Measurements from ENCODE around the gene NISCH. TPM values are rescaled to one million over a fixed set of nuclear protein-coding genes. Genes with fewer than 3 reads are reported as not detected.

Gene NISCH
- total RNA-seq (2022; extraction: Qiagen RNA extraction) = 10.0 to 15.4 TPM (median 15.0 TPM) in 5 replicates

DNA sequence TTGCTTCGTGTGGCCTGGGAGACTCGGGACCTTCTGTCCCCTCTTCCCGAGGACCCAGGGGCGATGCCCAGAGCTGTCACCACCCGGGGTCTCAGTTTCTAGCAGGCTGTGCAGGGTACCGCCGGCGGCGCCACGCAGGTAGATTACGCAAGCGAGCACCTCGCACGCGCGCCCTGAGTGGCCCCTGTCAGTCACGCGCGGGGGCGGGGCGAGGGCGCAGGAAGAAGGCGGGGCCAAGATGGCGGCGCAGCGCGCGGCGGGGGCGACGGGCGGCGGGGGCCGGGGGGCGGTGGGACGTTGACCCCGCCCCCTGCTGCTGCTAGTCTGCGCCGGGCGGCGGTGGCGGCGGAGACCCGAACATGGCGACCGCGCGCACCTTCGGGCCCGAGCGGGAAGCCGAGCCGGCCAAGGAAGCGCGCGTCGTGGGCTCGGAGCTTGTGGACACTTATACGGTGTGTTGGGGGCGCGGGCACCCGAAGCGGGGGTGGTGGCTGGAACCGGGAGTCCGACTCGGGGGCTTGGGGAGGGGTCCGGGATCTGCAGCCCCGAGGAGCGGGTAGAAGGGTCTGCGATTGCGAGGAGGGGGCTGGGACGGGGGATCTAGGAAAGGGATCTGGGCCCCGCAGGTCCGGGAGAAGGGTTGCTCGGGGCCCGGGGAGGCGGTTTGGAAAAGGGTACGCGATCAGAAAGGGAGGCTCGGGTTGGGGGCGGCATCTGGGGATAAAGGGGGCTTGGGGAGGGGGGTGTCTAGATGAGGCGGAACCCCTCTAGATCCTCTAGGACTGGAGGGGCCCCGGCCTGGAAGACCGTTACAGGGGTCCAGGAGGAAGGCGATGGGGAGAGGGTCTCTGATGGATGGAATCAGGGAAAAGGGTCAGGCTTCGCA lies at the start of gene NISCH:
Gene NISCH (plus strand): TSS at position 322 of the 886 bp plus-strand sequence. CDS start 38 bp downstream, at position 360.

DNA sequence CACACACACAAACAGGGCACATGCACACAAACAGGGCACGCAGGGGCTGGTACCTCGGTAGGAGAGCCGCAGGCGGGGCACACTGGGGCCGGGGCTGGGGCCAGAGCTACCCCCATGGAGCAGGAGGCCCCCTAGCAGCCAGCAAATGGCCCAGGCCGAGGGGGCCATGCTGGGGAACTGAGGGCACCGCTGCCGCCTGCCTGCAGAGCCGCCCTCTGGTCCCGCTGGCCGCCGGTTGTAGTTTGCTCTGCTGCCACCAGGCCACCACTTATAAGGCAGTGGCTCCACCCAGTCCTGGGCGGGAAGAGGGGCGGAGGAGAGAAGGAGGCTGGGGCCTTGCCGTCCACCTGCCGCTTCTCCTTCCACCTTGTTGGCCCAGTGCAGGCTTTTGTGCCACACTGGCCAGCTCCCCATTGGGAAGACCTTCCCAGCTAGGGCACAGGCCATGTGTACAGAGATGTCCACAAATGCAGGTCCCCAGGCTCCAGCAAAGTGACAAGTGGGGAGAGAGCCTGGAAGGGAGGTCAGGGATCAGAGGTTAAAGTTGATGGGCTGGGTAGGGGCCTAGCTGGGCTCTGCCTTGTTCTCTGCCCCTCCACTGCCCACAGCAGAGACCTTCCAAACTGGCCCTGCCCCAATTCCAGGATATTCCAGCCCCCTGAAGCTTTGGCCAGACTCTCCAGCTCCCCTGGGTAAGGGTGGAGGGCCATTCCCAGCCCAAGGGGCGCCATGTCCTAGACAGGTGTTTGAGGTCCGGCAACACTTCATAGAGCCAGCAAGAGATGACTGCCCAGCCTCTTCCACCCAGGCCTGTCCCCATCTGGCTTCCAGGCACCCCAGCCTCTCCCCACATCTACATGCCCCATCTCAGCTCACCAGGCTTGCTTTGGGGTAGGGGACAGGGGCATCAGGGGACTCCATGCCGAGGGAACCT lies 10.3 kb upstream of the NISCH start, which contains the start of gene SEMA3G:
Gene SEMA3G (minus strand): TSS at position 244 of the 934 bp plus-strand sequence. CDS start 76 bp downstream, at position 168.

DNA sequence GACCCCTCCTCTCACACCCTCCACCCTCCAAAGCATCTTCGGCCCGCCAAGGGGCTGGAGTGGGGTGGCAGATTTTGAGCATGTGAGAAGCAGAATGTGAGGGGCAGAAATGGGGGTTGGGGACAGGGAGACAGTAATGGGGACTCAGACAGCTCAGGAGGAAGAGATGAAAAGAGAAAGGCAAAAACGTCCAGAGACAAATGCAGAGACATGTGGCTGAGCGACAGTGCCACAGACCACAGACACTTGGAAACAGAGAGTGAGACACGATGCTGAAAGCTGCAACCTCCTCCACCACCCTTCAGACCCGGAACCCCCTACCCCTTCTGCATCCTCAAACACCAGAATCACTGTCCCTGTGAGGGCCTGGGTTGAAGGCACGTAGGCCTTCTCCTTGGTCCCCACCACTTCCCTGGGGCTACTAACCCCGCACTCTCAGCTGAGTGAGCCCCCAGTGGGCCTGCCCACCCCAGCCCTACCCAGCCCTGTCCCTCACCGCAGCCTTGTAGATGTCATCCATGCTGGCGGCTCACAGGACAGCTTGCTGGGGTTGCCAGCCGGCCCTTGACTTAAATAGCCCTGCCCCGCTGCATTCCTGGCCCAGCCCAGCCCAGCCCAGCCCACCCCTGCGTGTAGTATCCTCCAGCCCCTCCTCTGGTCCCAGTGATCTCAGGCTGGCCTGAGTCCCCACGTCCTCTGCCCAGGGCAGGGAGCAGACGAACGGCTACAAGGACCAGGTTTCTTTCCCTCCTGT lies 1.7 kb upstream of the NISCH start, which contains the start of gene TNNC1:
Gene TNNC1 (minus strand): TSS at position 546 of the 754 bp plus-strand sequence. CDS start 26 bp downstream, at position 520.

DNA sequence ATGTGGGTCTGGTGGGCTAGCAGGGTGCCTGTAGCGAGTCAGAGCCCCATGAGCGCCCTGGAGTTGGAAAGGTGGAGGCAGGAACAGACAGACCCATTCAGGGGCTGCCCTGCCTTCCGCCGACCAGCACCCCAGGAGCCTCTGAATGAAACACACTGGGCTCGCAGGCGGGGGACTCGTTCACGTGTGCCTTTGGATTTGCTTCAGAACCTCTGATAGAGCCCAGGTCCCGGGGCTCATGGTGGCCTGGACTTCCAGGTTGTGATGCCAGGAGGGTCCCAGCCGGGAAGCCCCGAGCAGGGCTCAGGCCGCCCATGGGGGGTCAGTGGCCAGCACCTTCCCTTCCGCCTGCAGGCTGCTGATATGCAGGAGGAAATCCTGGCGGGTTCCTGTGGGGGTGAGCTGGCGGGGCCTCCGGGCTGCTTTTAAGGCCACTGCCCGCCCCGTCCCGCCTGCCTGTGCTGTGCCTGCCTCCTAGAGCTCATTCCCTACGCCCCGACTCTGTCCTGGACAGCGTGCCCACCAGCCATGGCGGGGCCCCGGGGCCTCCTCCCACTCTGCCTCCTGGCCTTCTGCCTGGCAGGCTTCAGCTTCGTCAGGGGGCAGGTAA lies 39.6 kb downstream of the NISCH start, which contains the start of gene STAB1:
Gene STAB1 (plus strand): TSS at position 453 of the 610 bp plus-strand sequence. CDS start 76 bp downstream, at position 529.

DNA sequence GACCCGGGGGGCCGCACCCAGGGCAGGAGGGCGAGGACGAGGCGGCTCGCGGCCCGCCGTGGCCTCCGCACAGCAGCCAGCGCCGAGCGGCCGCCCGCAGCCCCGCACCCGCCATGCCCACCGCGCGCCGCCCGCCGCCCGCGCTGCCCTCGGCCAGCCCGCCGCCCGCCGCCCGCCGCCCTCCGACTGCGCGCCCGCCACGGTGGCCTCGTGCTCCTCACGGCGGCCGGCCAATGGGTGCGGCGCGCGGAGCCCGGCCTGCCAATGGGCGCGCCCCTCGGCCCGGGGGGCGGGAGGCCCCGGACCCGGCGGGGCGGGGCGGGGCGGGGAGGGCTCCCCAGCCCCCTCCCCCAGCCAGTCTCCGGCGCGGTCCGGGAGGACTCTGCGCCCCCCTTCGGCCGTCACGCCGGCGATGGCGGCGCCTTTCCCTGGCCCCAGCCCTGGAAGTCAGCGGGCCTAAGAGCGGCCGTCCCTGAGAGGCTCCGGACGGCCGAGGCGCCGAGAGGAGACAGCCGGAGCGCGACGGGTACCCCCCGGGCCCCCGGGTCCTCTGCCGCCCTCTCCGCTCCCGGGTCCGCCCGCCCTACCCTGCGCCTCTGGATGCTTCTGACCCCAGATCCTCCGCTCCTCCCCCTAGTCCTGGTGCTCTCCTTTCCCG lies 78.3 kb downstream of the NISCH start, which contains the start of gene NT5DC2:
Gene NT5DC2 (minus strand): TSS at position 235 of the 658 bp plus-strand sequence. CDS start 120 bp downstream, at position 115.

DNA sequence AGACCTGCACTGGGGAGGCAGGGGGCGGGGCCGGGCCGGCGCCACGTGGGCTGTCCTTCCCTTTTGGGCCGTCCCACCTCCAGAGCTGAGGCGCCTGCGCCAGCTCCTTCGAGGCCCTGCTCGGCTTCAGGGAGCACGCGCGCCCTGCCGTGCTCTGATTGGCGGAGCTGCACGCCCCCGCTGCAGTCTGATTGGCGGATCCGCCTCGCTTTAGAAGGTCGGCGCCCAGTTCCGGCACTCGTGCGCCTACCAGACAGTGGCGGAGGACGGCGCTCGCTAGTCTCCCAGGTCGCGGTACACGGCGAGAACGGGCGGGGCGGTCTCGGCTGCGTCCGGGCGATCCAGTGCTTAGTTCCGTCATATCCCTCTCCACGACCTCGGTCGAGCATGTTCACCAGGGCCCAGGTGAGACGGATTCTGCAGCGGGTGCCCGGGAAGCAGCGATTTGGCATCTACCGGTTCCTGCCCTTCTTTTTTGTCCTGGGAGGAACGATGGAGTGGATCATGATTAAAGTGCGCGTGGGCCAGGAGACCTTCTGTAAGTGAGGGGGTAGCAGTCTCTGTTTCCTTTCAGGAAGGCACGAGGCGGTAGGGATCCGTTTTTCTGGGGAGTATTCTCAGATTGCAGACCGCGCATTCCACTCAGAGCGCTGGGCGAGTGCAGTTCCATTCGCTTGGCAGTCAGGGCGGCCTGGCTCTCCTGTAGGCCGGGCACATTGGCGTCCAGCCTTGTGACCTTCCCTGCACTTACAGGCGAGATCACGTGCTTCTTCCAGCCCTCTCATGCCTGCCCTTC lies 81.2 kb downstream of the NISCH start, which contains the start of gene UQCC5:
Gene UQCC5 (plus strand): TSS at position 237 of the 796 bp plus-strand sequence. CDS start 151 bp downstream, at position 388.

Other genes starting within 250 kb of the NISCH start
- 0.07 TPM in 1 of 5 replicates, not detected in the others for gene TLR9, start 230.0 kb upstream of the NISCH start, total RNA-seq (2022; extraction: Qiagen RNA extraction)
- gene TWF2, start 216.4 kb upstream of the NISCH start, total RNA-seq (2022; extraction: Qiagen RNA extraction) = 58.6 to 74.2 TPM (median 73.5 TPM) in 5 replicates
- gene PPM1M, start 209.8 kb upstream of the NISCH start, total RNA-seq (2022; extraction: Qiagen RNA extraction) = 4.0 to 4.9 TPM (median 4.5 TPM) in 5 replicates
- 45.3 to 53.7 TPM (median 50.9 TPM) in 5 replicates for gene WDR82, start 177.0 kb upstream of the NISCH start, total RNA-seq (2022; extraction: Qiagen RNA extraction)
- 2.9 to 4.9 TPM (median 4.6 TPM) in 5 replicates for gene GLYCTK, start 167.8 kb upstream of the NISCH start, total RNA-seq (2022; extraction: Qiagen RNA extraction)
- 0.66 to 0.92 TPM (median 0.81 TPM) in 5 replicates for gene DNAH1, start 139.3 kb upstream of the NISCH start, total RNA-seq (2022; extraction: Qiagen RNA extraction)
- gene BAP1, start 45.6 kb upstream of the NISCH start, total RNA-seq (2022; extraction: Qiagen RNA extraction) = 28.5 to 40.9 TPM (median 38.8 TPM) in 5 replicates
- 2.9 to 4.5 TPM (median 3.4 TPM) in 5 replicates for gene PHF7, start 44.9 kb upstream of the NISCH start, total RNA-seq (2022; extraction: Qiagen RNA extraction)
- gene SEMA3G, start 10.5 kb upstream of the NISCH start, total RNA-seq (2022; extraction: Qiagen RNA extraction) = 0.04 to 0.12 TPM (median 0.06 TPM) in 5 replicates
- 0.99 to 1.5 TPM (median 1.4 TPM) in 5 replicates for gene TNNC1, start 1.6 kb upstream of the NISCH start, total RNA-seq (2022; extraction: Qiagen RNA extraction)
- gene STAB1, start 39.7 kb downstream of the NISCH start, total RNA-seq (2022; extraction: Qiagen RNA extraction) = 0.05 to 0.16 TPM (median 0.08 TPM) in 3 of 5 replicates, not detected in the others
- gene NT5DC2, start 78.3 kb downstream of the NISCH start, total RNA-seq (2022; extraction: Qiagen RNA extraction) = 81.1 to 105 TPM (median 99.5 TPM) in 5 replicates
- gene UQCC5, start 81.0 kb downstream of the NISCH start, total RNA-seq (2022; extraction: Qiagen RNA extraction) = 58.0 to 69.5 TPM (median 61.0 TPM) in 5 replicates
- gene PBRM1, start 230.3 kb downstream of the NISCH start, total RNA-seq (2022; extraction: Qiagen RNA extraction) = 10.6 to 15.6 TPM (median 15.1 TPM) in 5 replicates
- gene GNL3, start 230.4 kb downstream of the NISCH start, total RNA-seq (2022; extraction: Qiagen RNA extraction) = 89.6 to 138 TPM (median 91.0 TPM) in 5 replicates